Nephron (organoid): Measurements from ENCODE around the gene CD300H.

ENCODE experiments used
- H3K27ac Mint-ChIP-seq, 3 experiments: 2 replicates each; pipeline ENCODE4 v1.8.0; 2020; ENCODE audit warnings: mixed read lengths in 3 of 3, mild to moderate bottlenecking in 2 of 3, moderate library complexity in 1 of 3
- H3K27me3 Mint-ChIP-seq: 2 replicates; pipeline ENCODE4 v1.8.0; 2021; ENCODE audit warnings: low read depth, mild to moderate bottlenecking, moderate library complexity, mixed read lengths
- H3K36me3 Mint-ChIP-seq: 2 replicates; pipeline ENCODE4 v1.8.0; 2020; ENCODE audit warnings: low read depth, mixed read lengths
- H3K4me1 Mint-ChIP-seq: 2 replicates; pipeline ENCODE4 v1.8.0; 2020; ENCODE audit warnings: mixed read lengths
- H3K4me3 Mint-ChIP-seq, 3 experiments: 2 replicates each; pipeline ENCODE4 v1.8.0; 2020; ENCODE audit warnings: mild to moderate bottlenecking in 3 of 3, mixed read lengths in 3 of 3, moderate library complexity in 2 of 3
- H3K9me3 Mint-ChIP-seq: 2 replicates; pipeline ENCODE4 v1.8.0; 2020; ENCODE audit warnings: mixed read lengths
- CTCF ChIP-seq, 3 experiments: fragments of 200-600 bp; sonication (generic); IDR thresholded peaks; one replicate each; pipeline ENCODE4 v1.5.0; 2021; ENCODE audit warnings: antibody characterized with exemption in 3 of 3; ENCODE audit not compliant: unreplicated experiment in 3 of 3

The CD300H gene

GRCh38 chr17:74515941-74516340 is 51.4 kb downstream of the CD300H start:
- Mint-ChIP-seq H3K4me1 (no peaks in the 10 kb centered on the region), H3K27ac (no peak overlapping the region), H3K9me3 (peaks cover 32% of the 10 kb centered on the region), H3K36me3 (peaks cover 10% of the 10 kb centered on the region), H3K27me3 (peaks cover 53% of the 10 kb centered on the region), H3K4me3 (no peak overlapping the region)
- TF ChIP-seq CTCF (IDR thresholded peaks at IDR 0.05; ENCODE audit: unreplicated experiment in 3 of 3), result no peak

- H3K4me1 Mint-ChIP-seq, result no peaks in the 10 kb centered on the region
- TF ChIP-seq CTCF (IDR thresholded peaks at IDR 0.05; ENCODE audit: unreplicated experiment in 3 of 3), result no peak
- H3K36me3 Mint-ChIP-seq, result peaks cover 10% of the 10 kb centered on the region
- no peak overlapping the region for H3K27ac Mint-ChIP-seq
- peaks cover 52% of the 10 kb centered on the region for H3K27me3 Mint-ChIP-seq
- H3K9me3 Mint-ChIP-seq, result peaks cover 27% of the 10 kb centered on the region
- H3K4me3 Mint-ChIP-seq, result peak overlapping the region in 1 of 3 experiments; percentile 11
Measured at GRCh38 chr17:74514632-74515334, 52.5 kb downstream of the CD300H start.

GRCh38 chr17:74513987-74514631 is 53.2 kb downstream of the CD300H start:
- H3K27me3 Mint-ChIP-seq, result peaks cover 45% of the 10 kb centered on the region
- no peak for TF ChIP-seq CTCF (IDR thresholded peaks at IDR 0.05; ENCODE audit: unreplicated experiment in 3 of 3)
- H3K9me3 Mint-ChIP-seq, result peaks cover 20% of the 10 kb centered on the region
- peaks cover 10% of the 10 kb centered on the region for H3K36me3 Mint-ChIP-seq
- peak overlapping the region in 2 of 3 experiments; percentile 11 to 21 for H3K4me3 Mint-ChIP-seq
- H3K27ac Mint-ChIP-seq, result peak overlapping the region in 1 of 3 experiments; percentile 62
- no peaks in the 10 kb centered on the region for H3K4me1 Mint-ChIP-seq

GRCh38 chr17:74512624-74513091 is 54.7 kb downstream of the CD300H start:
- Mint-ChIP-seq H3K4me1 (no peaks in the 10 kb centered on the region), H3K9me3 (peaks cover 14% of the 10 kb centered on the region), H3K27ac (no peak overlapping the region), H3K27me3 (peaks cover 45% of the 10 kb centered on the region), H3K4me3 (no peak overlapping the region), H3K36me3 (peaks cover 10% of the 10 kb centered on the region)
- TF ChIP-seq CTCF (IDR thresholded peaks at IDR 0.05; ENCODE audit: unreplicated experiment in 3 of 3), result no peak

DNA sequence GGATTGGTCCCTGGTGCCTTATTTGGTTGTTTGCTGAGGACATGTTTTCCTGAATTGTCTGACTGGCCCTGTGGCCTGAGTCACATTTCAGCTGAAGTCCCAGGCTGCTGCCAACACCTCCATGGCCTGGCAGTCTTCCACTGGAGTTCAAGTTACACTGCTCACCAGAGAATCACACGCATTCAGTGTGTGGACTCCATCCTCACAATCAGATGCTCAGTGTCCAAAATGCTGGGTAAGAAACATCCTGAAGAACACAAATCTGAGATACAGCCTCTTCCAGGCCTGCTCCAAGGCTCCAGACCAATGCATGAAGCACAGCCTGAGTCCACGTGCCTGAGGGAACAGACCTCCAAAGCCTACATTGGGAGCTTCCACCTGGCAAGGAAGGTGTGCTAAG is 55.3 kb downstream of the CD300H start:
- Mint-ChIP-seq H3K4me1 (no peaks in the 10 kb centered on the region), H3K36me3 (peaks cover 10% of the 10 kb centered on the region), H3K27ac (no peak overlapping the region), H3K27me3 (peaks cover 40% of the 10 kb centered on the region), H3K9me3 (peaks cover 14% of the 10 kb centered on the region), H3K4me3 (no peak overlapping the region)
- no peak for TF ChIP-seq CTCF (IDR thresholded peaks at IDR 0.05; ENCODE audit: unreplicated experiment in 3 of 3)
